Measurements from ENCODE around the gene SYNE3.
"Not testable (repeated sequence)": the region's sequence is repeated elsewhere in the genome, so short reads cannot be mapped to it uniquely, and the experiment has no call there.

SYNE3 gene

GRCh38 chr14:95510804-95511203, 5.6 kb downstream of the SYNE3 start:
- TF ChIP-seq CTCF (IDR thresholded peaks at IDR 0.05; ENCODE audit: insufficient read depth, low read length, missing control alignments) = no peak
- POLR2A ChIA-PET = no interaction called here
- DNase-seq (ENCODE audit: low read depth, low spot score) = no peak
- CTCF ChIA-PET = interaction anchor here (1.1 to 9.4 kb wide), 3 partner anchors 16 to 58 kb away, joined by 3 to 62 read pairs (median 5); no protein-coding TSS in a partner anchor
- no peak overlapping the region for H3K4me3 ChIP-seq (ENCODE audit: low read depth, low read length)

- POLR2A ChIA-PET; DNase-seq (ENCODE audit: low read depth, low spot score); H3K4me3 ChIP-seq (ENCODE audit: low read depth, low read length): not testable (repeated sequence)
- CTCF ChIA-PET = interaction anchor here (1.8 to 4.7 kb wide), 2 partner anchors 16 to 58 kb away, joined by 5 to 26 read pairs; no protein-coding TSS in a partner anchor
Measured at GRCh38 chr14:95510344-95510743, 6.1 kb downstream of the SYNE3 start.

DNA sequence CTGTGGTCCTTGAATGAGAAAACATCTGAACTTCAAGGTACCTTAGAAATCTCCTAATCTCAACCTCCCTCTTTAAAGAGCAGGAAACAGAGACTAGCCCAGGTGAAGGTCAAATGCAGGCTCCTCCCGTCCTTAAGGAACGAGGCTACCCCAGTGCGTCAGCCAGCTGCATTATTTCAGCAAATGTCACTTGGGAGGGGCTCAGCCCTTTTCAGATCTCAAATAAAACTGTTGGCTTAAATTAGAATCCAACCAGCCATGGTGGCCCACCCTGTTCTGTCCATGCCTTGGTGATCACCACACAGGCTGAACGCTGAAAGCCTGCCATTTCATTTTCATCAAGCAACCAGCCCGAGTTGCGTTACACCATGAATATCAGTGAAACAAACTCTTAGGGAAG, 7.0 kb downstream of the SYNE3 start:
- no peak for DNase-seq (ENCODE audit: low read depth, low spot score)
- ChIA-PET CTCF (interaction anchor here (1.9 to 4.7 kb wide), 2 partner anchors 11 to 17 kb away, joined by 5 to 26 read pairs; no protein-coding TSS in a partner anchor), POLR2A (no interaction called here)
- H3K4me3 ChIP-seq (ENCODE audit: low read depth, low read length) = no peak overlapping the region
- TF ChIP-seq CTCF (IDR thresholded peaks at IDR 0.05; ENCODE audit: insufficient read depth, low read length, missing control alignments) = no peak

GRCh38 chr14:95508377-95508776, 8.1 kb downstream of the SYNE3 start:
- no peak overlapping the region for H3K4me3 ChIP-seq (ENCODE audit: low read depth, low read length)
- no peak for DNase-seq (ENCODE audit: low read depth, low spot score)
- CTCF ChIA-PET = interaction anchor here (1.9 to 4.7 kb wide), 2 partner anchors 12 to 18 kb away, joined by 5 to 26 read pairs; no protein-coding TSS in a partner anchor
- no peak for TF ChIP-seq CTCF (IDR thresholded peaks at IDR 0.05; ENCODE audit: insufficient read depth, low read length, missing control alignments)
- POLR2A ChIA-PET = interaction anchor here (0.7 to 1.5 kb wide), 2 partner anchors 9 to 25 kb away, joined by 3 read pairs; no protein-coding TSS in a partner anchor

GRCh38 chr14:95507701-95508103, 8.7 kb downstream of the SYNE3 start:
- POLR2A ChIA-PET = interaction anchor here (0.5 to 1.5 kb wide), 3 partner anchors 9 to 24 kb away, joined by 3 read pairs; no protein-coding TSS in a partner anchor
- no peak for TF ChIP-seq CTCF (IDR thresholded peaks at IDR 0.05; ENCODE audit: insufficient read depth, low read length, missing control alignments)
- H3K4me3 ChIP-seq (ENCODE audit: low read depth, low read length) = no peak overlapping the region
- DNase-seq (ENCODE audit: low read depth, low spot score) = no peak
- CTCF ChIA-PET = interaction anchor here (0.9 to 4.7 kb wide), 5 partner anchors 9 to 64 kb away, joined by 3 to 26 read pairs (median 5); partner anchors contain the start of gene SYNE3

DNA sequence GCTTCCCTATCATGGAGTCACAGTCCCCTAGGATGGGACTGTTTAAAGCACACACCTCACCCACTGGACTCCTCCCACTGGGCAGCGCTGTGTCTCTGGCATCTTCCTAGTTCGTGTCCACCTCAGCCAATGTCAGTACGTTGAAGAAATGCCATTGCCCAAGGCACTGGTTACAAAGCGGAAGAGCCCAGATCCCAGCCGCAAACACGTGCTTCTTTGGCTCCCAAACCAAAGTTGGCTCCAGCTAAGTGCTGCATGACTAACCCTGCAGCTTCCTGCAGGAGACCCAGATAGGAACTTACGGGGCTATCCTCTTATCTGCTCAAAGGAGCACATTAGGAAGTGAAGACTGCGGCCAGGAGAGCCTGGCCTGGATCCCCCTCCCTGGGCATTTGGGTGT, 9.3 kb downstream of the SYNE3 start:
- ChIA-PET CTCF (interaction anchor here (0.8 to 4.7 kb wide), 5 partner anchors 10 to 66 kb away, joined by 3 to 26 read pairs (median 4); partner anchors contain the start of gene SYNE3), POLR2A (interaction anchor here (0.5 to 1.5 kb wide), 2 partner anchors 24 to 532 kb away, joined by 3 read pairs; no protein-coding TSS in a partner anchor)
- DNase-seq (ENCODE audit: low read depth, low spot score) = no peak
- H3K4me3 ChIP-seq (ENCODE audit: low read depth, low read length) = no peak overlapping the region
- TF ChIP-seq CTCF (IDR thresholded peaks at IDR 0.05; ENCODE audit: insufficient read depth, low read length, missing control alignments) = no peak

All from AG04449 (cell line).